Bronchial epithelial cell (primary cell): ENCODE results near the gene C1orf56. TPM values are rescaled to one million over a fixed set of nuclear protein-coding genes. Genes with fewer than 3 reads are reported as not detected.

Experiments
- DNase-seq: peaks from one replicate; pipeline ENCODE4 v3.0.0-alpha.2; 2010; ENCODE audit warnings: low read depth
- FAIRE-seq: peaks from 2 replicates; lab custom pipeline; 2011; peaks lifted over from hg19 to GRCh38; lab: Jason Lieb, UNC
- H3K27me3 ChIP-seq: 2 replicates; pipeline ENCODE4 v1.5.1; 2011; ENCODE audit warnings: low read length; ENCODE audit not compliant: control insufficient read depth, insufficient read depth
- H3K36me3 ChIP-seq: 2 replicates; pipeline ENCODE4 v1.5.1; 2011; ENCODE audit warnings: low read length; ENCODE audit not compliant: control insufficient read depth, insufficient read depth
- H3K4me3 ChIP-seq: 2 replicates; pipeline ENCODE4 v1.5.1; 2011; ENCODE audit warnings: mild to moderate bottlenecking, low read depth, low read length, control low read depth
- CTCF ChIP-seq: IDR thresholded peaks from 2 replicates; pipeline ENCODE4 v1.5.1; 2011; ENCODE audit warnings: mild to moderate bottlenecking, moderate library complexity, low read length, control low read depth, inconsistent platforms; ENCODE audit not compliant: insufficient read depth, severe bottlenecking
- total RNA-seq: library from RNA; depleted of rRNA; stranded (reverse); fragments of >200 nt; gene quantifications from 2 replicates; pipeline ENCODE4 v1.2.1, GENCODE V29; 2014

C1orf56 gene
- total RNA-seq, 1 donor from 2014 or later = 0.53 TPM

- Histone ChIP-seq H3K27me3 (no peaks in the 10 kb centered on the region), H3K4me3 (no peak overlapping the region), H3K36me3 (peaks cover 5% of the 10 kb centered on the region)
- DNase-seq = no peak
- no peak for TF ChIP-seq CTCF
- FAIRE-seq = no peak
These were observed 45.9 kb upstream of the C1orf56 start for GRCh38 chr1:151001602-151002001.

- Histone ChIP-seq H3K36me3 (peaks cover 5% of the 10 kb centered on the region), H3K27me3 (no peaks in the 10 kb centered on the region), H3K4me3 (no peak overlapping the region)
- FAIRE-seq = no peak
- no peak for DNase-seq
- TF ChIP-seq CTCF = no peak
These were observed 45.5 kb upstream of the C1orf56 start for GRCh38 chr1:151002051-151002450.

- Histone ChIP-seq H3K4me3 (no peak overlapping the region), H3K36me3 (peaks cover 5% of the 10 kb centered on the region), H3K27me3 (no peaks in the 10 kb centered on the region)
- no peak for FAIRE-seq
- TF ChIP-seq CTCF = no peak
- no peak for DNase-seq
These were observed 44.9 kb upstream of the C1orf56 start for GRCh38 chr1:151002611-151003010.

- FAIRE-seq (no peak), DNase-seq (no peak)
- Histone ChIP-seq H3K36me3 (peaks cover 5% of the 10 kb centered on the region), H3K4me3 (no peak overlapping the region), H3K27me3 (no peaks in the 10 kb centered on the region)
- no peak for TF ChIP-seq CTCF
These were observed 44.4 kb upstream of the C1orf56 start for GRCh38 chr1:151003180-151003579.

- DNase-seq = no peak
- no peak for FAIRE-seq
- TF ChIP-seq CTCF = no peak
- no peaks in the 10 kb centered on the region for H3K27me3 ChIP-seq
- H3K36me3 ChIP-seq = peaks cover 1% of the 10 kb centered on the region
- H3K4me3 ChIP-seq = peak overlapping the region; percentile 46
These were observed 41.7 kb upstream of the C1orf56 start for GRCh38 chr1:151005729-151006319.
